Activated CD8-positive, alpha-beta memory T cell treated with anti-CD3 and anti-CD28 coated beads for 48 hours (primary cell): ENCODE measurements around the gene TDG.
A peak's percentile ranks its signal among the peaks of the same experiment; 100 is the strongest.

Source experiments
- DNase-seq, 3 experiments: peaks; one replicate each; pipeline ENCODE4 v3.0.0-alpha.2; 2020; ENCODE audit warnings: low read depth in 2 of 3, low spot score in 2 of 3

TDG gene

GRCh38 chr12:103965590-103966504 is at the start of gene TDG:
Gene TDG (plus strand): TSS chr12:103965872. CDS start chr12:103966038, 166 bp downstream.
- peak; percentile 86 to 94 (median 91) for DNase-seq

GRCh38 chr12:103917873-103918272 is 47.8 kb upstream of the TDG start:
- DNase-seq, result no peak

GRCh38 chr12:103924761-103925641 is 40.7 kb upstream of the TDG start:
- peak in 2 of 3 experiments; percentile 19 to 26 for DNase-seq

GRCh38 chr12:103928682-103929045 is 37.0 kb upstream of the TDG start:
- DNase-seq, result no peak

GRCh38 chr12:103929046-103929783 is 36.5 kb upstream of the TDG start:
- peak; percentile 58 to 67 (median 64) for DNase-seq

GRCh38 chr12:103929784-103930033 is 36.0 kb upstream of the TDG start:
- DNase-seq, result no peak

- DNase-seq, result peak; percentile 97 to 100 (median 98)
Measured at GRCh38 chr12:103930034-103930786, 35.5 kb upstream of the TDG start, which contains the start of gene HSP90B1. Gene HSP90B1 (plus strand): TSS chr12:103930410. CDS start chr12:103930516, 106 bp downstream.

- no peak for DNase-seq
Measured at GRCh38 chr12:103930787-103931735, 34.6 kb upstream of the TDG start.

GRCh38 chr12:103933237-103933636 is 32.4 kb upstream of the TDG start:
- DNase-seq, result no peak

GRCh38 chr12:103936679-103937078 is 29.0 kb upstream of the TDG start:
- no peak for DNase-seq

GRCh38 chr12:103944964-103945363 is 20.7 kb upstream of the TDG start:
- DNase-seq, result no peak

- no peak for DNase-seq
Measured at GRCh38 chr12:103947871-103948555, 17.7 kb upstream of the TDG start.

- no peak for DNase-seq
Measured at GRCh38 chr12:103948746-103949406, 16.8 kb upstream of the TDG start.

- DNase-seq, result no peak
Measured at GRCh38 chr12:103952497-103952896, 13.2 kb upstream of the TDG start.

GRCh38 chr12:103955811-103956508 is 9.7 kb upstream of the TDG start:
- no peak for DNase-seq

- no peak for DNase-seq
Measured at GRCh38 chr12:103956509-103957027, 9.1 kb upstream of the TDG start.

- DNase-seq, result no peak
Measured at GRCh38 chr12:103957865-103958388, 7.7 kb upstream of the TDG start.
